Mesenchymal stem cell (in vitro differentiated cells and primary cell): ENCODE results near the gene GRAMD4.

Experiments used
- DNase-seq: peaks from one replicate; pipeline ENCODE4 v3.0.0-alpha.2; 2013
- H2AFZ ChIP-seq: one replicate; pipeline ENCODE4 v1.6.1; 2013; ENCODE audit warnings: low read depth, mild to moderate bottlenecking, control low read depth, inconsistent platforms, low read length, moderate library complexity
- H2AK5ac ChIP-seq: 2 replicates; pipeline ENCODE4 v1.6.1; 2013; ENCODE audit warnings: low read length, moderate library complexity, mild to moderate bottlenecking, inconsistent platforms; ENCODE audit not compliant: severe bottlenecking
- H2BK120ac ChIP-seq: one replicate; pipeline ENCODE4 v1.6.1; 2013; ENCODE audit warnings: low read depth, mild to moderate bottlenecking, inconsistent platforms, low read length, moderate library complexity
- H2BK12ac ChIP-seq, 2 experiments: one replicate each; pipeline ENCODE4 v1.6.1; 2013; ENCODE audit warnings: inconsistent platforms in 2 of 2, low read length in 2 of 2, mild to moderate bottlenecking in 2 of 2, moderate library complexity in 2 of 2, control low read depth in 1 of 2
- H2BK15ac ChIP-seq: one replicate; pipeline ENCODE4 v1.6.1; 2013; ENCODE audit warnings: mild to moderate bottlenecking, low read depth, inconsistent platforms; ENCODE audit not compliant: poor library complexity, severe bottlenecking
- H2BK5ac ChIP-seq: 2 replicates; pipeline ENCODE4 v1.6.1; 2013; ENCODE audit warnings: low read depth, mild to moderate bottlenecking, low read length, control low read depth, inconsistent platforms; ENCODE audit not compliant: poor library complexity, severe bottlenecking
- H3K14ac ChIP-seq, 2 experiments: one replicate each; pipeline ENCODE4 v1.6.1; 2013; ENCODE audit warnings: inconsistent platforms in 2 of 2, low read length in 2 of 2, control low read depth in 1 of 2, mild to moderate bottlenecking in 1 of 2, moderate library complexity in 1 of 2
- H3K18ac ChIP-seq, 2 experiments: one replicate each; pipeline ENCODE4 v1.6.1; 2013; ENCODE audit warnings: inconsistent platforms in 2 of 2, low read length in 2 of 2, control low read depth in 1 of 2, low read depth in 1 of 2, mild to moderate bottlenecking in 1 of 2
- H3K23ac ChIP-seq, 2 experiments: one replicate each; pipeline ENCODE4 v1.6.1; 2013; ENCODE audit warnings: inconsistent platforms in 2 of 2, low read length in 2 of 2, mild to moderate bottlenecking in 2 of 2, moderate library complexity in 2 of 2, control low read depth in 1 of 2
- H3K27ac ChIP-seq: 2 replicates; pipeline ENCODE4 v1.5.1; 2013; ENCODE audit warnings: mild to moderate bottlenecking, moderate library complexity, low read length, control low read depth, inconsistent platforms; ENCODE audit not compliant: poor library complexity, severe bottlenecking
- H3K27me3 ChIP-seq, 2 experiments: 2 replicates each; pipeline versions ENCODE4 v1.6.1 to v1.7.0; 2013; ENCODE audit warnings: low read length in 2 of 2, mild to moderate bottlenecking in 2 of 2, moderate library complexity in 2 of 2, control low read depth in 1 of 2, inconsistent platforms in 1 of 2; ENCODE audit not compliant: control insufficient read depth in 1 of 2, insufficient read depth in 1 of 2
- H3K36me3 ChIP-seq, 2 experiments: 2 replicates each; pipeline versions ENCODE4 v1.6.1 to v1.7.0; 2013; ENCODE audit warnings: low read length in 2 of 2, control low read depth in 1 of 2, inconsistent platforms in 1 of 2, low read depth in 1 of 2, mild to moderate bottlenecking in 1 of 2; ENCODE audit not compliant: insufficient read depth in 2 of 2, control insufficient read depth in 1 of 2
- H3K4ac ChIP-seq, 2 experiments: one replicate each; pipeline ENCODE4 v1.6.1; 2013; ENCODE audit warnings: inconsistent platforms in 2 of 2, low read length in 2 of 2, mild to moderate bottlenecking in 2 of 2, moderate library complexity in 2 of 2, control low read depth in 1 of 2, low read depth in 1 of 2
- H3K4me1 ChIP-seq: 2 replicates; pipeline ENCODE4 v1.6.1; 2013; ENCODE audit warnings: low read depth, low read length, control low read depth; ENCODE audit not compliant: control insufficient read depth, insufficient read depth
- H3K4me2 ChIP-seq: 2 replicates; pipeline ENCODE4 v1.6.1; 2013; ENCODE audit warnings: low read length, mild to moderate bottlenecking, inconsistent platforms; ENCODE audit not compliant: poor library complexity, severe bottlenecking
- H3K4me3 ChIP-seq, 2 experiments: 2 replicates each; pipeline versions ENCODE4 v1.5.1 to v1.7.0; 2013; ENCODE audit warnings: low read length in 2 of 2, mild to moderate bottlenecking in 2 of 2, control low read depth in 1 of 2, low read depth in 1 of 2; ENCODE audit not compliant: insufficient read depth in 1 of 2
- H3K79me1 ChIP-seq: replicated peaks from 2 replicates; pipeline ENCODE4 v1.6.1; 2013; ENCODE audit warnings: mild to moderate bottlenecking, control low read depth, low read length, inconsistent platforms; ENCODE audit not compliant: poor library complexity, severe bottlenecking
- H3K9ac ChIP-seq: 2 replicates; pipeline ENCODE4 v1.7.0; 2013; ENCODE audit warnings: mild to moderate bottlenecking, low read length, moderate library complexity
- H3K9me3 ChIP-seq: 2 replicates; pipeline ENCODE4 v1.7.0; 2013; ENCODE audit warnings: mild to moderate bottlenecking, low read length; ENCODE audit not compliant: control insufficient read depth
- H4K8ac ChIP-seq: one replicate; pipeline ENCODE4 v1.6.1; 2013; ENCODE audit warnings: inconsistent platforms, mild to moderate bottlenecking, low read length, moderate library complexity
- H4K91ac ChIP-seq: one replicate; pipeline ENCODE4 v1.6.1; 2013; ENCODE audit warnings: mild to moderate bottlenecking, low read length, inconsistent platforms
- WGBS: methylation state at CpG from one replicate; pipeline ENCODE4 v1.1.7; 2013; ENCODE audit warnings: mixed read lengths; 5-methylcytosine and 5-hydroxymethylcytosine counted together

The GRAMD4 gene

DNA sequence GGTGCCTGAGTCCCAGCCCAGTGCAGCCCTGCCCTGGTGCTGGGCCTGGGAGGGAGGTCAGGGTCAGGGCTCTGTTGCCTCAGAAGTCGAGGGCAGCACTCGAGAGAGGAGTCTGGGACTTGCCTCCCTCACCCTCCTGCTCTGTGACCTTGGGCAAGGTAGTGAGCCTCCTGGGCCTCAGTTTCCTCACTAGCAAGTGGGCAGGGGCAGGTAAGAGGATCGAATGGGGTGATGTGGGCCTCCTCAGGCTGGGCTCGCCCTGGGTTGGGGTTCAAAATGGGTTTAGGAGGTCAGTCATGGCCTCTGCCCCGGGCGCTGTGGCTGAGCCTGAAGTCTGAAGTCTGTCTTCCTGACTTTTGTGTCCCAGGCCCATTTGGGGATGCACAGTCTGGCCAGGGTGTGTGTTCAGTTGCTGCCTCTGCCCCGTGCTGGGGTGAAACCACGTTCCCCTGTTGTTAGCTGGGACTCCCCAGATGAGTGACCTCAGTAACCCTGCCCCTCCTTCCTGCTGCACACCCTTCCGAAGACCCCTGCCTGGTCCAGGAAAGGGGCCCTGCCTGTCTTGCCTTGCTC, 41.8 kb upstream of the GRAMD4 start:
- peak overlapping the region in 1 of 2 experiments; percentile 24 for H2BK12ac ChIP-seq
- no peak overlapping the region for H3K18ac ChIP-seq
- H3K4me1 ChIP-seq: peaks cover 51% of the 10 kb centered on the region
- H2BK120ac ChIP-seq: no peak overlapping the region
- DNase-seq: no peak
- H3K79me1 ChIP-seq: peaks cover 20% of the 10 kb centered on the region
- WGBS: 76% methylated on average over 9 of the region's 9 CpGs
- no peak overlapping the region for H2AFZ ChIP-seq
- no peak overlapping the region for H3K27ac ChIP-seq
- H3K23ac ChIP-seq: no peak overlapping the region
- H3K36me3 ChIP-seq: peaks cover 0 to 4% of the 10 kb centered on the region in 2 experiments
- H3K4ac ChIP-seq: peak overlapping the region in 1 of 2 experiments; percentile 26
- H3K9me3 ChIP-seq: no peaks in the 10 kb centered on the region
- H2BK15ac ChIP-seq: no peak overlapping the region
- H3K14ac ChIP-seq: no peak overlapping the region
- peak overlapping the region in 1 of 2 experiments; percentile 88 for H3K4me3 ChIP-seq
- H3K27me3 ChIP-seq: peaks cover 0 to 7% of the 10 kb centered on the region in 2 experiments
- peak overlapping the region; percentile 53 for H4K91ac ChIP-seq
- peak overlapping the region; percentile 84 for H3K9ac ChIP-seq
- H4K8ac ChIP-seq: no peak overlapping the region
- H3K4me2 ChIP-seq: peak overlapping the region; percentile 23
- H2AK5ac ChIP-seq: no peak overlapping the region
- H2BK5ac ChIP-seq: no peak overlapping the region

GRCh38 chr22:46578824-46579561, 41.2 kb upstream of the GRAMD4 start:
- no peak overlapping the region for H2BK5ac ChIP-seq
- no peak overlapping the region for H3K23ac ChIP-seq
- H3K14ac ChIP-seq: no peak overlapping the region
- peak overlapping the region; percentile 12 for H2BK15ac ChIP-seq
- peaks cover 23% of the 10 kb centered on the region for H3K79me1 ChIP-seq
- peaks cover 0 to 4% of the 10 kb centered on the region in 2 experiments for H3K36me3 ChIP-seq
- H3K4me3 ChIP-seq: peak overlapping the region in 1 of 2 experiments; percentile 88
- peak overlapping the region; percentile 84 for H3K9ac ChIP-seq
- no peak overlapping the region for H2BK120ac ChIP-seq
- H3K18ac ChIP-seq: no peak overlapping the region
- H4K8ac ChIP-seq: peak overlapping the region; percentile 59
- WGBS: 86% methylated on average over 13 of the region's 15 CpGs
- H2BK12ac ChIP-seq: peak overlapping the region in 1 of 2 experiments; percentile 24
- H3K27ac ChIP-seq: no peak overlapping the region
- peak; percentile 45 for DNase-seq
- peak overlapping the region; percentile 8 for H2AK5ac ChIP-seq
- peak overlapping the region; percentile 12 for H3K4me2 ChIP-seq
- H3K27me3 ChIP-seq: peaks cover 0 to 7% of the 10 kb centered on the region in 2 experiments
- H3K9me3 ChIP-seq: no peaks in the 10 kb centered on the region
- H4K91ac ChIP-seq: peak overlapping the region; percentile 53
- peak overlapping the region in 1 of 2 experiments; percentile 26 for H3K4ac ChIP-seq
- no peak overlapping the region for H2AFZ ChIP-seq
- H3K4me1 ChIP-seq: peaks cover 57% of the 10 kb centered on the region

GRCh38 chr22:46579751-46580449, 40.3 kb upstream of the GRAMD4 start:
- Histone ChIP-seq H2BK120ac (no peak overlapping the region), H3K27me3 (peaks cover 0 to 4% of the 10 kb centered on the region in 2 experiments), H2BK15ac (no peak overlapping the region), H3K9ac (peak overlapping the region; percentile 41), H3K18ac (no peak overlapping the region), H3K4me2 (no peak overlapping the region), H3K27ac (no peak overlapping the region), H2AK5ac (peak overlapping the region; percentile 8), H4K91ac (no peak overlapping the region), H3K9me3 (no peaks in the 10 kb centered on the region), H3K4me3 (peak overlapping the region in 1 of 2 experiments; percentile 88), H2BK12ac (no peak overlapping the region), H3K36me3 (peaks cover 0 to 4% of the 10 kb centered on the region in 2 experiments), H3K4me1 (peaks cover 66% of the 10 kb centered on the region), H2AFZ (no peak overlapping the region), H3K79me1 (peaks cover 23% of the 10 kb centered on the region), H2BK5ac (no peak overlapping the region), H3K23ac (no peak overlapping the region), H3K4ac (peak overlapping the region in 1 of 2 experiments; percentile 57), H3K14ac (peak overlapping the region in 1 of 2 experiments; percentile 57), H4K8ac (no peak overlapping the region)
- WGBS: 92% methylated on average over 14 of the region's 14 CpGs
- no peak for DNase-seq
